Hematopoietic multipotent progenitor cell treated with erythropoietin and hydrocortisone succinate and interleukin-3 and kit ligand, for 15 days (in vitro differentiated cells): ENCODE results near the gene PCSK7.
A peak's percentile ranks its signal among the peaks of the same experiment; 100 is the strongest.

Experiments used
- DNase-seq: peaks from one replicate; pipeline ENCODE4 v3.0.0-alpha.2; 2015; ENCODE audit warnings: low spot score

PCSK7 gene

DNA sequence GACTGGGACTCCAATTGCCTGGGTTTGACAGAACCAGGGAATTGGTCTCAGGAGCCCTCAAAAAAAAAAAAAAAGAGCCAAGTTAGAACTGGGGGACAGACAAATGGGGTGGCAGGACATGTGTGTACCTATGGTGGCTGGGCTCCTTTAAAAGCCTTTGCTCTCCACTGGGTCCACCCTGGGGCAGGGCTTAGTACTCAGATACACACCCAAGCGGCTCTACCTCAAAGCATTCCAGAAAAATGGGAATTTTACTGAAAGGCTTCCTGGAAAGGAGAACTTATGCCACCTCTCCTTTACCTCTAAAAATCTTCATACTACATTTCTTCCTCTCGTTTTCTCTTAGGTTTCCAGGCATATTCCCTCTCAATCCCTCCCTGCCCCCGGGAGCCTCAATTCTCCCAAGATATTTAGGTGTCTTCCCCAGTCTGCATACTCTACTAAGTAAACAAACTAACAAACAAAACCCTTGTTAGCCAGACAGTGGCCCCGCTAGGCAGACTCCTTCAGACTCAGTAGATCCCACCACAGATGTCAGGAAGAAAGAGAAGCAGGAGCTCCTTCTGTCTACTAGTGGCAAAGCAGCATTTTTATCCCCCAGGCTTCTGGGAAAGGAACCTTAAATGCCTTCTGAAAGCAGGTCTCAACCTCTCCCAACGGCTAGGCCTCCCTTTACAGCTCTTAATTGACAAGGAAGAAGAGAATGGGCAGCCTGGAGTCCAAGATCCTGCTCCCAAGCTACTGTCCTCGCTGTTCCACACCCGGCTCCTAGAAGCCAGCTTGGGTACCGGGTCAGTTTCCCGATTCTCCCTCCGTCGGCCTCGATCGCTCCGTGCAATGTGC, 653 bp downstream of the PCSK7 start:
- DNase-seq: no peak

DNA sequence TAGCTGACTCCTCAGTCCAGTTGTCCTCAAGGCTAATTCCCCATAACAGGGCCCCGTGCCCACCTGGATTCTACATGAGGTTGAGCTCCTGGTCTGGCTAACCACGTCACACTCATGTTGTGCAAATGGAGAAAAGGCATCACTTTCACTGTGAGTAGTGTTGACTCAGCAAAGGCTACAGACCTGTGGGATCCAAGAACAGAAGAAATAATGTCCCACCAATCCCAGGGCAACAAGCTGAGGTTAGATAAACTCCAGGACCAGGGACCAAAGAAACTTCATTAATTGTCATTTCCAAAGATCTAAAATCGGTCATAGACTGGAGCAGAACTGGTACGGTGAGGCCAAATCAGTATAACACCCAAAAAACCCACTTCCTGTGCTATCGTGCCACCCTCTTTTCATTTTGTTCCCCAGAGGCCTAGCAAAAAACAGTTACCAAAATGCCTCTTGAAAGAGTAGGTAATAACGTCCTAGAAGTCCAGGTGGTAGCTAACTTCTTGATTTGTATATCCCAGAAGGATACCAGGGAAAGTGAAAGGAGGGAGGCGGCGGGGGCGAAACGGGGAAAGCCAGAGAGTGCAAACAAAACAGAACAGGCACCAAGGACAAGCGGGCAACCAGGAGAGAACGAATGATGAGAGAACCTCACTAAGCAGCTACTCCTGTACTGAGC, 1.4 kb downstream of the PCSK7 start:
- no peak for DNase-seq

DNA sequence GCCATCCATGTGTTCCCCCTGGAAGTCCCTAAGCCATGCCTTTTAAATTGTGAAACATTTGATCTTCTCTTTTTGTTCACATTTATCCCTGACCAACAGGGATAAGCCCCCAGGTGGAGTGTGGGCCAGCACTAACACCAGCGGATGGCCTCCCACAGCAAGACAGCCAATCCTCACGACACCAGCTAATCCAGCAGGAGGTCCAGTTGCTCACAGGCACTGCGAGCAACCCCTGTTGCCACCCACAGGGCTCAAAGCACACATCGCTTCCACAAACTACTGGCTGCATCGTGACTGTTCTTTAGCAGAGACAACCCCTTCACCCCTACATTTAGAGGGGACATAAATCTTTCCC, 2.0 kb downstream of the PCSK7 start:
- DNase-seq: no peak

DNA sequence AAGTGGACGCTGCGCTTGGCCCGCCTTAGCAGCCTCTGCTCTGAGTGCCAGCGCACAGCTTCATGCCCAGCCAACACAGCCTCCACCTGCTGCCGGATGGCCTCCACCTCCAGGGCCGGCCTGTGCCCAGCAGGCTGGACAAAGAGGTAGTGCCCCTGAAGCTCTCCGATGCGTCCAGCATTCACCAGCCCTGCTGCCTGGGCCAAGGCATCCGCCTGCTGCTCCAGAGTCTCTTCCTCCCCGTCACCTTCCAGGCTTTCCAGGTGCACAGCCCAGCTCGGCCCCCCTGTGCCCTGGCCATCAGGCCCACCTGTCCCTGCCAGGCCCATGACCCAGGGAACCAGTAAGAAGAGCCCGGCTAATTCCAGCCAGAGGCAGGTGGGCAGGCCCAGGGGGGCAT, 2.5 kb downstream of the PCSK7 start:
- DNase-seq: no peak

DNA sequence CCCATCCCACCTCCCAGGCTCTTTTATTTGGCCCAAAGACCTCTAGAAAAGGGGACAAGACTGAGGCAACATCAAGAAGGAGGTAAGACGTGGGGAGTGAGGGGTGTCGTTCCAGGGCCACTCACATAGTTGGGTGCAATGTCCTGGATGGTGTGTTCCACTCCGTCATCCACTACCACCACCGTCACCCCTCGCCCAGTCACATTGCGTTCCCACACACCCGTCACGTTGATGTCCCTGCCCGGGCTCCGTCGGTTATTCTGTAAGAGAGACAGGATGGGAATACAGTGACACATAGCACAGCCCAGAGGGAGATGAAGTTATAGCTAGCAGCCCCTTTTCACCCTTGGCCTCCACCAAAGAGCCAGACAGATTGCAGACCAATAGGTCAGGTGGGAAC, 3.8 kb downstream of the PCSK7 start:
- no peak for DNase-seq

DNA sequence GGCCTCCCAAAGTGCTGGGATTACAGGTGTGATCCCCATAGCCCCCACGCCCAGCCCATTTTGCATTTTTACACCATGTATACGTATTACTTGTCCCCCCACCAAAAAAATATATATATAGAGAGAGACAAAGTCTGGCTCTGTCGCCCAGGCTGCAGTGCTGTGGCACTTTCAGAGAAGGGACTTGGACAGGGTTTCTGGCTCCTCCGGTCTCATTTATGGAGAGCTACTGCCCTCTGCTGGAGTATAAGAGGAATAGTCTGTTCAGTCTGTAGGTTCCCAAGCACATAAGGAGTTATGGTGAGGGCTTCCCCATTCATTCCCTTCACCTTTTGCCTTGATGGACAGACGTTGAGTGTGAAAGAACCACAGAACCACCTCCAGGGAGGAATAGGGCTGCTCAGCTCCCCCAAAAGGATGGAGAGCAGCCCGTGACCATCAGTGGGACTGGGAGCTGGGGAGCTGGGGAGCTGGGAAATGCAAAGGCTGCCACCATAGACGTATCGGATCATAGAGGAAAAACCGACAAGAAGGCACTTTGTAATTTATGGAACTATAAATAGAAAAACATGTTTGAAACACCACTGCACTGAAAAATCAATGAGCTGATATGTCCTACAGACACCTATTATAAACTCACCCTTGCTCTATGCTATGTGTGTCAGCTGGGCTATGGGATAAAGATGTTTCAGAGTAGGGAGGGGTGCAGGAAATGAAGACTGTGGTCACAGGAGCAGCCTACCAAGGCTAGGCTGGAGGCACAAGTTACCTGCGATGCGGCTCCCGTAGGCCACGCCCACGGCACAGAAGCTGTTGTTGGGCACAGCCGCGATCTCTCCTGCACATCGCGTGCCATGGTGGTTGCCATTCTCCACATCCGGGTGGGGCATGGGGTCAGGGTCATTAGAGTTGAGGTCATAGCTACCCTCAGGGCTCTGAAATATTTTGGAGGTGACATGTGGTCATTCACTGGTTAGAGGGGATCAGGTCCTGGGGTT, 5.2 kb downstream of the PCSK7 start:
- peak; percentile 90 for DNase-seq

DNA sequence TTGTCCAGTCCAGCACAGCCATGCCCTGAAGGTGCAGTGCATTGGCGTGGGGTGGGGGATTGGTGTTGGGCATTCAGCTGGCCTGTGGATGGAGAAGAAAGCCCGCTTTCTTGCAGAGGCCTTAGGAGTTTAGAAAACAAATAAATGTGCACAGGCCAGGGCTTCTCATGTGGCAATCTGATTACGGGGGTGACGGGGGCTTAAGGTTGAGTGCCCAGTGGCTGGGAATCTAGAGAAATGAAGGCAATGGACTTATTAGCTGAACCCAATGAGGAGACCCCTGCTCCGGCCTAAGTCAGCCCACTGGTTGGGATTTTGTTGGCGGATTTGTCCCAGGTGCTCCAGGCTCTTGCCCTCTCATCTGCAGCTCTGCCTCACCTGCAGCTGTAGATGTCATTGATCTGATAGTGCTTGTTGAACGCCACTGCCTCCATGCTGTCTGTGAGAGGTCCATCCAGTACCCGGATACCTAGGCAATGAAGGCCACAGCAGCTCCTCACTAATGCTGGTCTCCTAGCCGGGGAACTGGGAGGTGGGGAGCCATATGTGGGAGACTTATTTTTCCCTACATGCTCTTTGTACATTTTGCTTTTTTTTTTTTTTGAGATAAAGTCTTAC, 6.2 kb downstream of the PCSK7 start:
- no peak for DNase-seq

DNA sequence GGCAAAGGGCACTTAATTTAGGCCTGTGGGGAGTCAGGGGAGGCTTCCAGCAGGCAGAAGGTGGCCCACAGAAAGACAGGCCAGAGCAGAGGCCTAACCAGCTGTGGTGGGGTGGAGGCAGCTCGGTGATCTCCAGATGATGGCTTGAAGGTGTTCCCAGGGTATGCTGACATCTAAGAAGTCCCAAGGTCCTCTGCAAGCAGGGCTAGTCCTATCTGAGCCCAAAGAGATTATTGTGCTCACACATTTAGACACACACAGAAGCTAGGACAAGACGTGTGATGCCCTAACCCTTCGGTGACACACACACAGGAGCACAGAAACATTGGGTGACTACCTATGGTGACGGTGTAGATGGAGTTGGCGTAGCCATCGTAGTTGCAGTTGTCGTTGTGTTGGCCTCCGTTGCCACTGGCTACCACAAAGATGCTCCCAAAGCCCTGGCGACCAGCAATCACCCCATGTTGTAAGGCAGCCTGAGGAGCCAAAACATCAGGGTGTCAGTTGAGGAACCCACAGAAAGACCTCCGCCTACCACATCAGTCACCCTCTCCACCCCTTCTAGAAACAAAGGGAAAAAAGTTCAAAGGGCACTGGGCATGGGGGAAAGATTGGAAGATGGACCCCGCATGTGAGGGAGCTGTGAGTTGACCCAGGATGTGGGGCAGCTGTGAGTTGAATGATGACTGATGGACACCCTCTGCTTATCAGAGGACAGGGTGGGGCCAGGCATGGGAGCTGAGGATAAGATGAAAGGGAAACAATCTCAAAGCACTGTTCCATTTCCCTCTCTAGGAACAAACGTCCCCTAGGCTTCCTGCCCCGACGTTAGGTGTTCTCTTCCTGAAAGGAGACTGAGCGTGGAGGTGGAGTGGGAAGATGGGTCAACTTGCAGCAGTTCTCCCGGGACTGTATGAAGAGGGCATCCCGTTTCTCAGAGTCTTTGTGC, 7.9 kb downstream of the PCSK7 start:
- DNase-seq: peak; percentile 71

DNA sequence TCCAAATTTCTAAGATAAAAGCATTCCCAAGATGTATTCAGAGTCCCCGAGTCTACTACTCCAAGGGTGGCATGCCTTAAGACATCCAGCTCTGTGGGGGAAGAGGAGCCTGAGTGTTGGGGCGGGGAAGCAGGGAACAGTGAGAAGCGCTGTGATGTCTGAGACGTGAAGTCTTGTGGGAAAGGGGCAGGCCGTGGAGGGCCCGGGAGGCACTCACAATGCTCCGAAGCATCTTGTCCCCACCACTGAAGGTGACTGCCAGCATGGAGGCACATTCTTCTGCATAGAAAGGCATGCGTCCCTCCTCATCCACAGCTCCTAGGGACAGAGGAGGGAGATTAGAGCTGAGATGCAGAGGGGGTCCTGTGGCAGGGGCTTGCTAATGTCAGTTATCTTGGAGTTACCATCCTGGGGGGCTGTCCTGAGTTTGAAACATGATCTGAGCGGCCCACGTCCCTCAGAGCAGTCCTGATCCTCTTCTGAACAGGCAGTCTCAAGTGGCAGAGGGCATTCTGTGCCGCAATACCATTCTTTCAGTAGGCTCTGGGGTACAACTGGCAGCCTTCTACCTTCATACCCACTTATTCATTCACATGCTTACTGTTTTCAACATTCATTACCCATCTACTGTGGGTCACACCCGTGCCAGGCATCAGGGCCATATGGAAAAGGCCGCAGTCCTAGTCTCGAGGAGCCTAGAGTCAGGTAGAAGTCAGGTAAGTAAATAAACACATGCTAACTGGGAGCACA, 8.7 kb downstream of the PCSK7 start:
- no peak for DNase-seq

DNA sequence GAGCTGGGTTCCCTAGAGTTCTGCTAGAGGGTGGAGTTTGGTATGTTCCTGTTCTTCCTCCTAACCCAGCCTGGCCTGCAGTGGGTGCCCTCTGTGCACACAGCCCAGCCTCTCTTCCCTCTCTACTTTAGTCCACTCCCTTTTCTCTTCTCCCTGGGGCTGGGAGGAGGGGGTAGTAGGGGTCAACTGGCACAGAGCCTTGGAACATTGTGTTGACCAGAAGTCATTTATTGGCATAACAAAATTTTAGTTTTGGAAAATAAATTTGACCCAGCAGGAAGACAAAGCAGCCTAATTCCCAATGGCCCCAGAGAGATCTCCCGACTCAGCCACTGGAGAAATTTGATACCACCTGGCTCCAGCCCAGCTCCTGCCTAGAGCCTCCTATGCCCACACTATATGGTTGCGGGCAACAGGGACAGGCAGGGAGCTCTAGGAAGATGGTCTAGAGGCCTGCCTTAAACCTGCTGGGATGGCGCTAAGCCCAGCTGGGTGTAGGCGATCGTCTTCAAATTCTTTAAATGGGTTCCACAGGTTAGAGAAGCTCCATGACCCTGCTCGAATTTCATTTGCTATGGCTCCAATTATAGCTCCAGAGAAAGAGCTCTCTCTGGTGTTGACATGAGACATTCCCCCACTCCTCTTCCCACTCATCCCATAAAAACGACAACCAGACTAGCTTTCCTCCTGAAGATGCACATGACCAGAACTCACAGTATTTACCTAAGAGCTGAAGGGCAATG, 9.9 kb downstream of the PCSK7 start:
- no peak for DNase-seq

DNA sequence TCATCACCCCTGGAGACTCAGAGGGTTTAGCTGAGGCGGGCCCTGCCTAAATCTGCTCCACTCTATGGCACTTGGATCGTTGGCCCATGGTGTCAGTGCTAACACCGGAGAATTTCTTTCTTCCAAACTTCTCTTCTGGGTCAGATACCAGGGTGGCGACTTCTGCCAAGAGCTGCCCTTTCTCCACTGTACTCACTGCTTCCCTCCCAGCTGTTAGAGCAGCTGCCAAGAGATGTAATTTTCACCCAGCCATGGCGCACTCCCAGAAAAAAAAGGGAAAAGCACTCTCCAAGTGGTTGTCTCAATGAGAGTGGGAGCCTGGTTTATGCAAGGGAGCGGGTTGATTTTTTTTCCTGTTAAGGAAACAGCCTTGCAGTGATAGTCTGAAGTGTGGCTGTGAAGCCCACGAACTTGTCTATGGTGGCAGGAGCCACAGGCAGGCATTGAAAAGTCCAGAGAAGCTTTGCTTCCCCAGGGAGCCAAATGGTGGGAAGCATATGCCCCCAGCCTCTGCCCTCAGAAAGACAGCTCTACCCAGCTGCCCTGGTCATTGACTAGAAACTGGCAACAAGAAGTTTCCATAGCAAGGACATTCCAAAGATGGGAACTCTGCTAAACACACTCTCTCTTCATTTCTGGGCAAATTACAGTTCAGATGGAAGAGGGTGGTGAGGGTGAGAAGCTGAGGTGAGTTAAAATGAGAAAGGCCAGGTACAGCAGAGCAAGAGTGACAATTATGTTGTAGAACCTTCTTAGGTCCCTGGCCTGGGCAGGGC, 10.7 kb downstream of the PCSK7 start:
- DNase-seq: no peak

DNA sequence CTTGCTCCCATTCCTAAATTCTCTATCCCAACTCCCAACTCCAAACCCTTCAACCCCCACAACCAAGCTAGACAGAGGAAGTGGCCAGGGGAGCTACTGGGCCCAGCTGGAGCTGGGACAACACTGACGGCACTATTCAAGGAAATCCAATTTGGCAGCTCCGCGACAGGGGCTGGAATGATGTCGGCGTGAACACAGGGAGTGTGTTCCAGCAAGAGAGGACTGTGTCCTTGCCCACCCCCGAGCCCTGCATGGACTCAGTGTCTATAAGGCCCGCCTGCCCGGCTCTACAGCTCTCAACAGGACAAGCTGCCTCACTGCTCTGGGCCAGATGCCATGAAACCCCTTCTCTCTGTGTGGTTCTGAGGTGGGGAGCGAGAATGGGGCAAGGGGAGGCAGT, 11.3 kb downstream of the PCSK7 start:
- DNase-seq: no peak

DNA sequence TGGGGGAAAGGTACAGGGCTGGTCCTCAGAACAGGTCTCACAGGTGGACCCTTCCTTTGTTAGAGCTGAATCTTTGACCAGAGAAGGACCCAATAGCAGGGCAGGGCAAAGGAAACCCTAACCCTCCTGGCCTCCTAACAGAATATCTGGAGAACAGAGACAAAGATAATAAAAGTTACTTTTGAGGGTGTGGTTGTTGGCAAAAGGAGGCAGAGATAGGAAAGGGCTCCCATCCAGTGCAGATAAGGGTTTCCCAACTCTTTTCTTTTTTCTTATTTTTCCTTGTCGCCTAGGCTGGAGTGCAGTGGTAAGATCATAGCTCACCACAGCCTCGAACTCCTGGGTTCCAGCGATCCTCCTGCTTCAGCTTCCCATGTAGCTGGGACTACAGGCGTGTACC, 11.9 kb downstream of the PCSK7 start:
- DNase-seq: peak; percentile 36

DNA sequence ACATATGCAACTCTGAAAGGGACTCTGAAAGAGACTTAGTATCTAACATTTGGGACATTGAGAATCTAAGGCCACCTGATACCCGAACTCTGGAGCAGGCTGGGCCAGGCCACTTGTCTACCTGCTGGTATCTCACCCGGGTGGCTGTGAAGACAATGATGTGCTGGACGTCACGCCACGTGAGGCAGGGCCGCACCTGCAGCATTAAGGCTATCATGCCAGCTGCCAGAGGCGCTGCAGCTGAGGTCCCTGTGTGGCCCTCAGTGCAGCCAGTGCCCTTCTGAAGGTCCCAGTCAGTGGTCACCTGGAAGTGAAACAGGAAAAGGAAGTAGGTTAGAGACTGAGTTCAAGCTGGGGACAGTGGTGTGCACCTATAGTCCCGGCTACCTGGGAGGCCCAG, 12.4 kb downstream of the PCSK7 start:
- no peak for DNase-seq

DNA sequence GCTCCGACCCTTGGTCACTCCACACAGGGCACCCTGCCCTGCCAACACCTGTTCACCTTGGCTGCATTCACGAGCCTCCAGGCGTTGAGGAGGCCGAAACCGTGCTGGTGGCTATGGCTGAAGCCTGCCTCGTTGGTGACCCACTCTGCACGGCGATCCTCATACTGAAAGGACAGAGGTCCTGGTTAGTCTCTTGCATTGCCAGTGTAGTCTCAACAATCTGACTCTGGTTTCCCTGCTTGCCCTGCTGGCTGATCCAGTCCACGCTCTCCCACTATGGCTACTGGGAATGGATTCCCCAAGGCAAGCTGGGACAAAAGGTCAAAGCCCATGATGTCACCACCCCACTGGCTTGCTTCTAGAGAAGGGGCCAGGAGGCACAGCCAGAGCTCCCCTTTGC, 12.9 kb downstream of the PCSK7 start:
- DNase-seq: no peak

DNA sequence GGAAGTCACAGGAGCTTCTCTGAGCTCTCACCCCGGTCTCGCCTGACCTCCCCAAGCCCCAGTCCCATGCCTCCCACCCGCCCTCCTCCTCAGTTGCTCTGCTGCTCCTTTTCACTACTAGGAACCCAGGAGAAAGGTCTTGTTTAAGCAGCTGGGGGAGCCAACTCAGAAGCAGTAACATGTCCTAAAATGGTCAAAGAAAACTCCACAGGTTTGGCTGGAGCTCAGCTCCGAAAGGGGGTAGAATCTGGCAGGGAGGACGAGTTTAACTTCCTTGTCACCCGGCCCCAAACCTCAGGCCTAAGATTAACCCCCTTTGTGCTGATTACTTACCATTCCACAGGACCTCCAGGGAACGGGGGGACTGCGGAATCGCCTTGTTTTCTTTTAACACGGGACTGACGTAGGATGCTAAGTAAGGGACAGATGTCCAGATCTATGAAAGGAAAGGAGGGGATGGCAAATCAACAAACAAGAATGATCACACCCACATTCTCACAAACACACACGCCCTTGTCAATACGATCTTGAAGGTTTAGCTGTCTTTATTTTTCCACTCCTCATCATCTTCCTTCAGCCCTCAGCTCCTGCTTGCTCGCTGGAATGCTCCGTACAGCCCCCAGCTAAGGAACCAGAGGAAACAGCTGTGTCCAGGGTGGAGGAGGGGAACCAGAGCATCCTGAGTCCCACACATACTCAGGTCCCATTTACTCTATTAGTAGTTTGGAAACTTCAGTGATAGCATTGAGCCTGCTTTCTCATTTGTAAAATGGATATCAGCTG, 13.5 kb downstream of the PCSK7 start:
- no peak for DNase-seq

DNA sequence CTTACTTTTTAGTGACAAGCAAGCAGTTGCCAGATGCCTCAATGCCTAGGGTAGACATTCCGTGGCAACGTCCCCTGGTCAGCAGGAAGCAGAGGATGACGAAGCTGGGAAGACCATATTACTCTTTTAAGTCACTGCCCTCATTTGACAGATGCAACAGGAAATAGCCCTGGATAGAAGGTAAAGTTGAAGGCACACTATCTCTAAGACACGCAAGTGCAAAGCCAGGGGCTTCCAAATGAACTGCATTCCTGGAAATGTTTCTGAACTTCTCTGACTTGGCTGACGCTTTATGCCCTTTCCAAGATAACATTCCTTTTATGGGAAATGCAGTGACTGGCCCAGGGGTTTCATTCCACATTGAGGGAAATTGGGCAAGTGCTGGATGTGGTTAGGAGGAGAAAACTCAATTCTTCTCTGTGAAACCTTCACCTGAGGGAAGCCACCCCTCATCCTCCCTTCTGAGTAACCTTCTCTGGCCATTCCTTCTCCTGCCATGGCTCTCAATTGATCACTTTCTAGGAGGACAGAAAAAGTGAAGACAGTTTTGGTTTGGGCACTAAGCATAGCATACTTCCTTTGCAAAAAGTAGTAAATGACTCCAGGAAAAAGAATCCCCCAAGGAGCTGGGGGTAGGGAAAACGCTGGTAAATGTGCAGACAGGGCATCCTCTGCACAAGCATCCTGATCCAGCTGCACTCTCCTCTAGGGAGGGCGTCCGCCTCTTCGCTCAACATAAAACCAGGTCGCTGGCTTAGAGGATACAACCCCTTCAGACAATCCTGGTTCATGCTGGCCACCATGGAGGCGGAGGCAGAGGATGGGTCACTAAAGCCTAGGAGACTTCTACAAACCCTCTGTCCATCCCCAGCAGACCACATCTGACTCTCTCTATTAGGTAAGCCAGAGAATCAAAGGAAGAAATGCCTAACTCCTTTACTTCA, 14.5 kb downstream of the PCSK7 start:
- no peak for DNase-seq
